22Rv1 (cell line): ENCODE results near the gene MRTFB.

Source experiments
- CTCF ChIP-seq: fragments of 450-650 bp; IDR thresholded peaks from 2 replicates; pipeline ENCODE4 v1.5.1; 2017; ENCODE audit warnings: mild to moderate bottlenecking
- ZFX ChIP-seq: fragments of 450-650 bp; IDR thresholded peaks from 2 replicates; pipeline ENCODE4 v1.6.1; 2017; ENCODE audit warnings: antibody characterized with exemption, borderline replicate concordance

GRCh38 chr16:14148569-14148968 is 77.5 kb downstream of the MRTFB start:
- TF ChIP-seq CTCF, result no peak
- no peak for TF ChIP-seq ZFX
